Vagina (tissue), 2 donors: ENCODE results near the gene SLC25A24.

ENCODE experiments used
- POLR2A ChIP-seq, 2 donors: fragments of 450-650 bp; IDR thresholded peaks; one replicate each; pipeline ENCODE4 v1.6.1; 2017; ENCODE audit warnings: antibody characterized with exemption in 2 of 2, mild to moderate bottlenecking in 2 of 2, moderate library complexity in 2 of 2
- POLR2AphosphoS5 ChIP-seq, 2 donors: sonication (generic); formaldehyde crosslinking; IDR thresholded peaks; one replicate each; pipeline ENCODE4 v1.9.0; 2017; ENCODE audit warnings: antibody characterized with exemption in 2 of 2, mild to moderate bottlenecking in 2 of 2, low read depth in 1 of 2; ENCODE audit not compliant: insufficient read depth in 1 of 2
- TF ChIP-seq, protein P1 (sequence below), 3 experiments: fragments of 450-650 bp in 2 of 3; fragments of 200-600 bp in 1 of 3; sonication (generic) in 1 of 3; IDR thresholded peaks; one replicate each; pipeline ENCODE4 v1.5.1; 2017 to 2019; ENCODE audit warnings: antibody characterized with exemption in 3 of 3, mild to moderate bottlenecking in 2 of 3, moderate library complexity in 2 of 3

DNA sequence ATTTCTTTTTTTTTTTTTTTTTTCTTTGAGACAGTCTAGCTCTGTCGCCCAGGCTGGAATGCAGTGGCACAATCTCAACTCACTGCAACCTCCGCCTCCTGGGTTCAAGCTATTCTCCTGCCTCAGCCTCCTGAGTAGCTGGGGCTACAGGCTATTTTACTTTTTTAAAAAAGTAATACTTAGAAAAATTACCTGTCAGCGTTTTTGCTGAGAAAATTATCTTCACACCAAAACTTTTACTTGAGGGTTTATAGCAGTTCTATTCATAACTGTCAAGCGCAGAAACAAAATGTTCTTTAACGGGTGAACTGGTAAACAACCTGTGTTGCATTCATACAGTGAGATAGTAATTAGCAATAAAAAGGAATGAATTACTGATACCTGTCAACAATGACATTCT lies 1.5 kb upstream of the SLC25A24 start:
- TF ChIP-seq, protein P1, sequence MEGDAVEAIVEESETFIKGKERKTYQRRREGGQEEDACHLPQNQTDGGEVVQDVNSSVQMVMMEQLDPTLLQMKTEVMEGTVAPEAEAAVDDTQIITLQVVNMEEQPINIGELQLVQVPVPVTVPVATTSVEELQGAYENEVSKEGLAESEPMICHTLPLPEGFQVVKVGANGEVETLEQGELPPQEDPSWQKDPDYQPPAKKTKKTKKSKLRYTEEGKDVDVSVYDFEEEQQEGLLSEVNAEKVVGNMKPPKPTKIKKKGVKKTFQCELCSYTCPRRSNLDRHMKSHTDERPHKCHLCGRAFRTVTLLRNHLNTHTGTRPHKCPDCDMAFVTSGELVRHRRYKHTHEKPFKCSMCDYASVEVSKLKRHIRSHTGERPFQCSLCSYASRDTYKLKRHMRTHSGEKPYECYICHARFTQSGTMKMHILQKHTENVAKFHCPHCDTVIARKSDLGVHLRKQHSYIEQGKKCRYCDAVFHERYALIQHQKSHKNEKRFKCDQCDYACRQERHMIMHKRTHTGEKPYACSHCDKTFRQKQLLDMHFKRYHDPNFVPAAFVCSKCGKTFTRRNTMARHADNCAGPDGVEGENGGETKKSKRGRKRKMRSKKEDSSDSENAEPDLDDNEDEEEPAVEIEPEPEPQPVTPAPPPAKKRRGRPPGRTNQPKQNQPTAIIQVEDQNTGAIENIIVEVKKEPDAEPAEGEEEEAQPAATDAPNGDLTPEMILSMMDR (IDR thresholded peaks at IDR 0.05): no peak
- TF ChIP-seq POLR2A (IDR thresholded peaks at IDR 0.05) (no peak), POLR2AphosphoS5 (IDR thresholded peaks at IDR 0.05; ENCODE audit: insufficient read depth in 1 of 2, low read depth in 1 of 2) (no peak)
